GM21786 (cell line): Measurements from ENCODE around the gene TMEM222.
"Not testable (repeated sequence)": the region's sequence is repeated elsewhere in the genome, so short reads cannot be mapped to it uniquely, and the experiment has no call there.

Source experiments
- ATAC-seq: cut with Tn5 transposase; IDR thresholded peaks from one replicate; pipeline ENCODE4 v1.9.1; 2021; ENCODE audit not compliant: unreplicated experiment

The TMEM222 gene

GRCh38 chr1:27377760-27378495 lies 56.0 kb downstream of the TMEM222 start:
- ATAC-seq, result no peak

GRCh38 chr1:27379564-27380122 lies 57.7 kb downstream of the TMEM222 start:
- no peak for ATAC-seq

- no peak for ATAC-seq
These were observed 58.3 kb downstream of the TMEM222 start for GRCh38 chr1:27380224-27380623.

DNA sequence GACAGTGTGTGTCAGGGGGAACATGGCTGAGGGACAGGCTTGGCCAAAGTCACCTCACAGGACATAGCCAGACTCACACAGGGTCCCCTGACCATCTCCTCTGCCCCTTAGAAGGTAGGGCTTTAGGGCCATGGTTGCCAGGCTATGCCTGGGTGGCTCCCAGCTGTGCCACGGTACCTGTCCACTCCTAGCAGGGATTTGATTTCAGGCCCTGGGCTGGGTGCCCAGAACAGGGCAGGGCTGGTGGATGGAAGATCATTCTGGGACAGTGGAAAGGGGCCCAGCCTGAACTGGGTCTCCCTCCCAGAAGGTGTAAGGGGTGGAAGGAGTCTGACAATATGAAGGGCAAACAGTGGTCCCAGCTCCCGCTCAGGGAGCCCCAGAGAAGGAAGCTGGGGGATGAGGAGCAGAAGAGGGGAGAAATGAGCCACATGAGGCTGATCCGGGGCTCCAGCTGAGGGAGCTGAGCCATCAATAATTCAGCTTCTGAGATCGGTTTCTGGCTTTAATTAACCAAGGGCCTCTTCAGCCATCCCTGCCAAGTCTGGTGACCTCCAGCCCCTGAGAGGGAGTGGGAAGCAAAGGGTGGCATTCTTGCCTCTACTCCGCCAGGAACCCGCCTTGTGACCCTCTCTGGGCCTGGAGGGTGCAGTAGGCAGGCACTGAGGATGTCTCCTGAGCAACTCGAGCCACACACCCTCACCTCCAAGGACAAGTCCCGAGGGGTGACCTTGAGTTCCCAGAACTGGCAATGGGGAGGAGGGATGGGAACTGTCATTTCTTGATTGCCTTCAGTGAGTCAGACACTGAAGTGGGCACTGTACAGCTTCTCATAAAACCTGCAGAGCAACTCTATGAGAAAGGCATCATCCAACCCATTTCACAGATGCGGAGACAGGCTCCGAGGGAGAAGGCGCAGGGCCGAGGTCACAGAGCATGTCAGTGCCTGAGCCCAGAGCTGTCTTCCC lies 59.1 kb downstream of the TMEM222 start:
- no peak for ATAC-seq

DNA sequence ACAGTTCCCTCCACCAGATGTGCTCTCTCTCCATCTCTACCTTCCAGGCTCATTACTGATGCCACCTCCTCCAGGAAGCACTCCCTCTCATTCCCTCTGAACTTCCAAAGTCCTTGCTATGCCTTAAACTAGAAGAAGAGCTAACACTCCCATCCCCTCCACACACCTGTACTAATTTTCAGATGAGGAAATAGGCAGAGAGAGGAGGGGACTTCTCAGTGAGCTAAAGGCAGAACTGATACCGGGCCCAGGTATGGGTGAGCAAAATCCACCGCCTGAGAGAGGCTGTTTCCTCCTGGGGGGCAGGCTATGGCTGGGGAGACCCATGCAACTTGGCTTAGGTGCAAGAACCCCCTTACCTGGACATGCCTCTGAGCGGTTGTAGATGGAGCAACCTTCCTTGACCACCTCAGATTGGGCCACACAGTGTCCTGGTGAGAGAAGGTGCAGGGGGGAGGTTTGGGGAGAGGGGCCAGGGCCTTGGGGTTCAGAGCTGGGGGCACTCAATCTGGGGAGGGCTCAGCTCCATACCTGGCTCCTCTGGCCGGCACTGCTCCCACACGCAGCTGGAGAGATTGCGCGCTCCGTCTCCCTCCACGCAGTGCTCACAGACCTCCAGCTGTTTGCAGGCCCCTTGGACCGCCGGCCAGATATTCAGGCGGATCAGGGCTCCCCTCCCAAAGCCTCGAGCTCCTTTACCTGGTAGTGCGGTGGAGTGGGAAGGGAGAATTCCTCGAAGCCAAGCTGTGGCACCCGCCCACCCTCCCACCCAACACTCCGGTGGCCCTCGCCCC lies 60.2 kb downstream of the TMEM222 start:
- no peak for ATAC-seq

DNA sequence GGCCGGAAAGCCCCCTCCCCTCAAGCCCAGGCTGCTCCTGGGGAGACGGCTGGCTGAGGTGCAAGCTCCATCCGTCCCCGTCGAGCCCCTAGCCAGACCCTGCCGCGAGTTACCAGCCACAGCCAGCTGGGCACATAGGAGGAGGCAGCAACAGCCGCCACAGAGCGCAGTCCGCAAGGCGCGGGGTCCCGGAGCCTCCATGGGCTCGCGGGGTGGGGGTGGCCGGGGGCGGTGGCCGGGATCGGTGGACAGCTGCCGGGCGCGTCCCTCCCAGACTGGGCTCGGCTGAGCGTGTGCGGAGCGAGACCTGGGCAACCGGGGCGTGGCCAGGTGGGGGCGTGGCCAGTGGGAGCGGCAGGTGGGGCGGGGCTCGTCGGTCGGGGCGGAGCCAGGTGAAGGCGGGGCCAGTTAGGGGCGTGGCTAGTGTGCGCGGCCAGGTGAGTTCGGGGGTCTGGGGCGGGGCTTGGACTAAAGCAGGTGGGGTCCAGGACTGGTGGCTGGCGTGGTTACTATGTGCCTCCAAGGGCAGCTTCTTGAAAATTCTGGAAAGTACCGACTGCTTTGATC lies 61.2 kb downstream of the TMEM222 start, which contains the start of gene CD164L2:
TSS of gene CD164L2 (minus strand) at position 295 of the 567 bp plus-strand sequence. CDS start at position 201, 94 bp downstream.
- no peak for ATAC-seq

DNA sequence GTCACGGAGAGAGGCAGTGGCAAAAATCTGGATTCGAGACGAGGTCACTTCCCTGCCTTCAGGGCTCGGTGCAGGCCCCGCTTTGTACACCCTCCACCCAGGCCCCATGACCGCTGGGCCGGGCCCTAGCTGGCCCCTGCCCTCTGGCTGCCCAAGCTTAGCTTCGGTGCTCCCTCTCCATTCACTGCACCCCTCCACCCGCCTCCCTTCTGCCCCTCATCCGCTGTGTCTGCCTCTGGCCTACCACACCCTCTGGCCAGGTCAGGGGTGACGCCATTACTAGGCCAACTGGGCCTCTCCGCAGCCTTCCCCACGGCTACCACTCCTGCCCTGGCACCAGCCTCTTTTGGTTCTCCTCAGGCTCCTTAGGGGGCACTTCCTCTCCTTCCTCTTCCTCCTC lies 61.7 kb downstream of the TMEM222 start:
- ATAC-seq, result no peak

DNA sequence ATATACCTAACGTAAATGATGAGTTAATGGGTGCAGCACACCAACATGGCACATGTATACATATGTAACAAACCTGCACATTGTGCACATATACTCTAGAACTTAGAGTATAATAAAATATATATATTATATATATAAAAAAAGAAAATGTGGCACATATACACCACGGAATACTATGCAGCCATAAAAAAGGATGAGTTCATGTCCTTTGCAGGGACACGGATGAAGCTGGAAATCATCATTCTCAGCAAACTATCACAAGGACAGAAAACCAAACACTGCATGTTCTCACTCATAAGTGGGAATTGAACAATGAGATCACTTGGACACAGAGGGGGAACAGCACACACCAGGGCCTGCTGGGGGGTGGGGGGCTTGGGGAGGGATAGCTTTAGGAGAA lies 62.8 kb downstream of the TMEM222 start:
- not testable (repeated sequence) for ATAC-seq
